K562 (cell line): ENCODE results near the gene TSSK1B. TPM values are rescaled to one million over a fixed set of nuclear protein-coding genes. Genes with fewer than 3 reads are reported as not detected.

Experiments used
- ATAC-seq: fragments of 200-7000 bp; cut with Tn5 transposase; 3 replicates; pipeline ENCODE4 v1.9.1; 2020; ENCODE audit warnings: moderate library complexity
- BruUV-seq: library from RNA; stranded (reverse); fragments of 400-500 nt; replicated peaks from 2 replicates; lab custom pipeline; 2021; lab: Mats Ljungman, UMichigan
- CTCF ChIA-PET: fragments of 300-600 bp; formaldehyde crosslinking; extraction: SDS; loops from one replicate; lab custom pipeline; 2021; ENCODE audit warnings: low intra/inter-chr PET ratio; lab: Yijun Ruan, JAX
- POLR2A ChIA-PET: fragments of 300-600, 350-650 bp; sonication (Branson Sonifier 250); formaldehyde crosslinking; extraction: SDS; loops from one replicate; lab custom pipeline; 2021; ENCODE audit warnings: antibody characterized with exemption, inconsistent platforms; lab: Yijun Ruan, JAX
- DNase-seq, 4 experiments: peaks; one replicate each; pipeline versions ENCODE4 v3.0.0 to v3.0.0-alpha.2; 2011 to 2018; ENCODE audit warnings: low spot score in 3 of 4, mixed read lengths in 3 of 4; ENCODE audit errors: extremely low read depth in 1 of 4
- FAIRE-seq: peaks from 2 replicates; lab custom pipeline; 2011; peaks lifted over from hg19 to GRCh38; lab: Jason Lieb, UNC
- H2AFZ ChIP-seq: 2 replicates; pipeline ENCODE4 v1.6.0; 2011; ENCODE audit warnings: low read depth, low read length, control low read depth, inconsistent platforms
- H3K27ac ChIP-seq: fragments of 200-600 bp; 3 replicates; pipeline ENCODE4 v1.8.0; 2011; ENCODE audit warnings: low read depth, mild to moderate bottlenecking, control low read depth, inconsistent platforms, low read length, moderate library complexity, mixed read lengths; ENCODE audit errors: extremely low read depth
- H3K27me3 ChIP-seq, 2 experiments: fragments of 300-600 bp in 1 of 2; 2 replicates in 1 of 2; 3 replicates in 1 of 2; pipeline versions ENCODE4 v1.6.0 to v1.8.0; 2011; ENCODE audit warnings: inconsistent platforms in 2 of 2, low read length in 2 of 2, mild to moderate bottlenecking in 1 of 2, mixed read lengths in 1 of 2, moderate library complexity in 1 of 2; ENCODE audit not compliant: control insufficient read depth in 2 of 2, insufficient read depth in 2 of 2
- H3K36me3 ChIP-seq: fragments of 300-600 bp; 3 replicates; pipeline ENCODE4 v1.8.0; 2011; ENCODE audit warnings: mild to moderate bottlenecking, low read length, inconsistent platforms; ENCODE audit not compliant: control insufficient read depth, insufficient read depth
- H3K4me1 ChIP-seq, 2 experiments: fragments of 200-600 bp in 1 of 2; replicated peaks in 1 of 2; 2 replicates in 1 of 2; 3 replicates in 1 of 2; pipeline versions ENCODE4 v1.5.1 to v1.8.0; 2011; ENCODE audit warnings: inconsistent platforms in 2 of 2, low read length in 2 of 2, mild to moderate bottlenecking in 1 of 2, mixed read lengths in 1 of 2, moderate library complexity in 1 of 2; ENCODE audit not compliant: control insufficient read depth in 2 of 2, insufficient read depth in 2 of 2
- H3K4me2 ChIP-seq: 2 replicates; pipeline ENCODE4 v1.6.1; 2011; ENCODE audit warnings: low read length, control low read depth, inconsistent platforms, mixed read lengths; ENCODE audit not compliant: insufficient read depth
- H3K4me3 ChIP-seq: fragments of 200-600 bp; sonication (generic), shearing (Covaris generic); 2 replicates; pipeline ENCODE4 v1.5.1; 2016; ENCODE audit warnings: control low read depth, inconsistent platforms
- H3K79me2 ChIP-seq: fragments of 200-600 bp; 3 replicates; pipeline ENCODE4 v1.8.0; 2011; ENCODE audit warnings: low read length, inconsistent platforms; ENCODE audit not compliant: control insufficient read depth, insufficient read depth
- H3K9ac ChIP-seq, 2 experiments: 2 replicates each; pipeline versions ENCODE4 v1.6.0 to v1.6.1; 2011; ENCODE audit warnings: low read depth in 2 of 2, low read length in 2 of 2, control low read depth in 1 of 2, inconsistent platforms in 1 of 2, mild to moderate bottlenecking in 1 of 2, mixed read lengths in 1 of 2; ENCODE audit not compliant: insufficient read depth in 1 of 2
- H3K9me1 ChIP-seq: one replicate; pipeline ENCODE4 v1.6.0; 2011; ENCODE audit warnings: inconsistent platforms, mild to moderate bottlenecking, low read length, moderate library complexity; ENCODE audit not compliant: control insufficient read depth, insufficient read depth
- H3K9me3 ChIP-seq: replicated peaks from 2 replicates; pipeline ENCODE4 v1.5.1; 2011; ENCODE audit warnings: low read depth, low read length, inconsistent platforms; ENCODE audit not compliant: control insufficient read depth, insufficient read depth
- H4K20me1 ChIP-seq: replicated peaks from 2 replicates; pipeline ENCODE4 v1.6.1; 2011; ENCODE audit warnings: low read length, inconsistent platforms, mixed read lengths; ENCODE audit not compliant: control insufficient read depth, insufficient read depth
- EZH2 ChIP-seq: IDR thresholded peaks from 2 replicates; pipeline ENCODE4 v1.6.1; 2012; ENCODE audit warnings: low read depth, mild to moderate bottlenecking, inconsistent platforms, low read length, borderline replicate concordance
- HDAC8 ChIP-seq: fragments of 450-650 bp; IDR thresholded peaks from 2 replicates; pipeline ENCODE4 v1.6.1; 2016; ENCODE audit warnings: mild to moderate bottlenecking, missing genetic modification characterization, moderate library complexity, missing compliant biosample characterization
- NCOA6 ChIP-seq: fragments of 450-650 bp; IDR thresholded peaks from 2 replicates; pipeline ENCODE4 v1.6.1; 2017; ENCODE audit warnings: mild to moderate bottlenecking
- SETDB1 ChIP-seq: IDR thresholded peaks from one replicate; pipeline ENCODE4 v1.6.1; 2012; ENCODE audit warnings: low read length, control low read depth, inconsistent platforms
- TARDBP ChIP-seq: fragments of 450-650 bp; IDR thresholded peaks from 2 replicates; pipeline ENCODE4 v1.6.1; 2016
- WGBS: fragments of 100-300 bp; shearing (Covaris generic); methylation state at CpG from one replicate; pipeline ENCODE4 v1.1.6; 2016; ENCODE audit warnings: low coverage, mixed read lengths; ENCODE audit not compliant: insufficient coverage; ENCODE audit errors: missing lambda C conversion rate; 5-methylcytosine and 5-hydroxymethylcytosine counted together
- in situ Hi-C: fragments of 300-500 bp; cut with MboI; formaldehyde crosslinking; loops from 4 replicates; pipeline ENCODE4 v1.15.0; 2018; ENCODE audit warnings: inconsistent platforms, mixed read lengths
- intact Hi-C: fragments of 100-400 bp; cut with micrococcal nuclease; formaldehyde crosslinking; loops from 2 replicates; pipeline ENCODE4 v1.14.2; 2022
- polyA plus RNA-seq, 8 experiments: library from polyadenylated mRNA; depleted of rRNA in 4 of 8; stranded (reverse) in 5 of 8; unstranded in 3 of 8; fragments of >200 nt; fragmentation: Nextera tagmentation in 2 of 8; fragmentation: Illumina TruSeq in 1 of 8; extraction: Ambion mirVana in 2 of 8; extraction: Trizol in 1 of 8; gene quantifications; 2 replicates each; pipeline versions ENCODE4 v1.2.1 to v1.2.3, GENCODE V29; 2011 to 2014; ENCODE audit warnings: inconsistent platforms in 1 of 8, missing spikeins in 1 of 8
- total RNA-seq, 7 experiments: library from RNA; depleted of rRNA in 6 of 7; stranded (reverse); fragments of >200 nt in 6 of 7; fragmentation: Illumina TruSeq in 2 of 7; extraction: Trizol in 2 of 7; gene quantifications; 2 replicates each; pipeline versions ENCODE4 v1.2.1 to v1.2.3, GENCODE V29; 2011 to 2021; ENCODE audit warnings: low replicate concordance in 1 of 7
- TF ChIP-seq, protein P1 (sequence below): fragments of 450-650 bp; IDR thresholded peaks from 2 replicates; pipeline ENCODE4 v1.6.1; 2017; ENCODE audit warnings: antibody characterized with exemption, mild to moderate bottlenecking
- TF ChIP-seq, protein P2 (sequence below), 3 experiments: IDR thresholded peaks in 2 of 3; conservative IDR thresholded peaks in 1 of 3; 2 replicates each; pipeline ENCODE4 v1.5.1; 2011 to 2012; ENCODE audit warnings: low read length in 3 of 3, mild to moderate bottlenecking in 3 of 3, control low read depth in 2 of 3, improper control_type of control experiment in 1 of 3, inconsistent platforms in 1 of 3, low read depth in 1 of 3, mixed read lengths in 1 of 3, moderate library complexity in 1 of 3; ENCODE audit not compliant: insufficient read depth in 2 of 3
- TF ChIP-seq, protein P3 (sequence below): fragments of 200-800 bp; sonication (Bioruptor generic); IDR thresholded peaks from 2 replicates; pipeline ENCODE4 v1.6.1; 2016; ENCODE audit warnings: missing genetic modification characterization, missing compliant biosample characterization

Gene TSSK1B
- total and polyA plus RNA-seq, 9 of the 15 experiments (the other 6 are each of a cell fraction or from before 2014, with no cell fraction given), result not detected

DNA sequence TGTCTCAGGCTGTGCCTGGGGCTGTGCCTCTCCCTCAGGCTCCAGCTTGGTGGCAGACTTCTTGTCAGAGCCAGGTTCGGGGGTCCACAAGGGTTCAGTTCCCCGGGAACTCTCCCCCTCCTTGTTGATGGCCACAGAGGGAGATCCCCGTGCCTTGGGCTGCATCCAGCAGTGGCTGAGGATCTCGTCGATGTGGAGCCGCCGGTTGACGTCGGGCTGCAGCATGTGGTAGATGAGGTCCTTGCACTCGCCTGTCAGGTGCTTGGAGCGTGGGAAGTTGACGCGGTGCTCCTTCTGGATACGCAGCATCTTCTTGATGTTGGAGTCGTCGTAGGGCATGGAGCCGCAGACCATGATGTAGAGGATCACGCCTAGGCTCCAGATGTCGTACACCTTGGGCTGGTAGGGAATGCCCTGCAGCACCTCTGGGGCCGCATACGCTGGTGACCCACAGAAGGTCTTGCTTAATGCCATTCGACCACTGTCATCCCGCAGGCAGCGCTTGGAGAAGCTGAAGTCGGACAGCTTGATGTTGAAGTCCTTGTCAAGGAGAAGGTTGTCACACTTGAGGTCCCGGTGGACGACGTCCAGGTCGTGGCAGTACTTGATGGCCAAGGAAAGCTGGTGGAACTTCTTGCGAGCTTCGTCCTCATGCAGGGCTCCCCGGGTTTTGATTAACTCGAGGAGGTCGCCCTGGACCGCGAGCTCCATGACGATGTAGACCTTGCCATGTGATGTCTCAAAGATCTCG, 752 bp downstream of the TSSK1B start:
- CTCF ChIA-PET, result no interaction called here

More for the DNA sequence above, 752 bp downstream of the TSSK1B start:
- DNase-seq (no peak), ATAC-seq (no peak; the same call in 1 of the 3 replicates), FAIRE-seq (no peak)
- H3K9ac ChIP-seq, result no peak overlapping the region
- no peak overlapping the region for H3K27ac ChIP-seq
- H2AFZ ChIP-seq, result no peak overlapping the region
- no peak overlapping the region for H3K4me3 ChIP-seq
- H3K36me3 ChIP-seq, result no peaks in the 10 kb centered on the region
- no peaks in the 10 kb centered on the region for H3K9me3 ChIP-seq
- no peak for TF ChIP-seq TARDBP
- TF ChIP-seq SETDB1, result no peak
- no peak for TF ChIP-seq EZH2
- TF ChIP-seq, protein P1, sequence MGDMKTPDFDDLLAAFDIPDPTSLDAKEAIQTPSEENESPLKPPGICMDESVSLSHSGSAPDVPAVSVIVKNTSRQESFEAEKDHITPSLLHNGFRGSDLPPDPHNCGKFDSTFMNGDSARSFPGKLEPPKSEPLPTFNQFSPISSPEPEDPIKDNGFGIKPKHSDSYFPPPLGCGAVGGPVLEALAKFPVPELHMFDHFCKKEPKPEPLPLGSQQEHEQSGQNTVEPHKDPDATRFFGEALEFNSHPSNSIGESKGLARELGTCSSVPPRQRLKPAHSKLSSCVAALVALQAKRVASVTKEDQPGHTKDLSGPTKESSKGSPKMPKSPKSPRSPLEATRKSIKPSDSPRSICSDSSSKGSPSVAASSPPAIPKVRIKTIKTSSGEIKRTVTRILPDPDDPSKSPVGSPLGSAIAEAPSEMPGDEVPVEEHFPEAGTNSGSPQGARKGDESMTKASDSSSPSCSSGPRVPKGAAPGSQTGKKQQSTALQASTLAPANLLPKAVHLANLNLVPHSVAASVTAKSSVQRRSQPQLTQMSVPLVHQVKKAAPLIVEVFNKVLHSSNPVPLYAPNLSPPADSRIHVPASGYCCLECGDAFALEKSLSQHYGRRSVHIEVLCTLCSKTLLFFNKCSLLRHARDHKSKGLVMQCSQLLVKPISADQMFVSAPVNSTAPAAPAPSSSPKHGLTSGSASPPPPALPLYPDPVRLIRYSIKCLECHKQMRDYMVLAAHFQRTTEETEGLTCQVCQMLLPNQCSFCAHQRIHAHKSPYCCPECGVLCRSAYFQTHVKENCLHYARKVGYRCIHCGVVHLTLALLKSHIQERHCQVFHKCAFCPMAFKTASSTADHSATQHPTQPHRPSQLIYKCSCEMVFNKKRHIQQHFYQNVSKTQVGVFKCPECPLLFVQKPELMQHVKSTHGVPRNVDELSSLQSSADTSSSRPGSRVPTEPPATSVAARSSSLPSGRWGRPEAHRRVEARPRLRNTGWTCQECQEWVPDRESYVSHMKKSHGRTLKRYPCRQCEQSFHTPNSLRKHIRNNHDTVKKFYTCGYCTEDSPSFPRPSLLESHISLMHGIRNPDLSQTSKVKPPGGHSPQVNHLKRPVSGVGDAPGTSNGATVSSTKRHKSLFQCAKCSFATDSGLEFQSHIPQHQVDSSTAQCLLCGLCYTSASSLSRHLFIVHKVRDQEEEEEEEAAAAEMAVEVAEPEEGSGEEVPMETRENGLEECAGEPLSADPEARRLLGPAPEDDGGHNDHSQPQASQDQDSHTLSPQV, result no peak
- TF ChIP-seq, protein P2, sequence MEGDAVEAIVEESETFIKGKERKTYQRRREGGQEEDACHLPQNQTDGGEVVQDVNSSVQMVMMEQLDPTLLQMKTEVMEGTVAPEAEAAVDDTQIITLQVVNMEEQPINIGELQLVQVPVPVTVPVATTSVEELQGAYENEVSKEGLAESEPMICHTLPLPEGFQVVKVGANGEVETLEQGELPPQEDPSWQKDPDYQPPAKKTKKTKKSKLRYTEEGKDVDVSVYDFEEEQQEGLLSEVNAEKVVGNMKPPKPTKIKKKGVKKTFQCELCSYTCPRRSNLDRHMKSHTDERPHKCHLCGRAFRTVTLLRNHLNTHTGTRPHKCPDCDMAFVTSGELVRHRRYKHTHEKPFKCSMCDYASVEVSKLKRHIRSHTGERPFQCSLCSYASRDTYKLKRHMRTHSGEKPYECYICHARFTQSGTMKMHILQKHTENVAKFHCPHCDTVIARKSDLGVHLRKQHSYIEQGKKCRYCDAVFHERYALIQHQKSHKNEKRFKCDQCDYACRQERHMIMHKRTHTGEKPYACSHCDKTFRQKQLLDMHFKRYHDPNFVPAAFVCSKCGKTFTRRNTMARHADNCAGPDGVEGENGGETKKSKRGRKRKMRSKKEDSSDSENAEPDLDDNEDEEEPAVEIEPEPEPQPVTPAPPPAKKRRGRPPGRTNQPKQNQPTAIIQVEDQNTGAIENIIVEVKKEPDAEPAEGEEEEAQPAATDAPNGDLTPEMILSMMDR (IDR thresholded peaks at IDR 0.05 in 2 of 3, conservative IDR thresholded peaks at IDR 0.05 in 1 of 3; ENCODE audit: insufficient read depth in 2 of 3, low read depth in 1 of 3, low read length in 3 of 3), result no peak
- no peak for TF ChIP-seq HDAC8 (tag)
- TF ChIP-seq NCOA6, result no peak
- TF ChIP-seq, protein P3, sequence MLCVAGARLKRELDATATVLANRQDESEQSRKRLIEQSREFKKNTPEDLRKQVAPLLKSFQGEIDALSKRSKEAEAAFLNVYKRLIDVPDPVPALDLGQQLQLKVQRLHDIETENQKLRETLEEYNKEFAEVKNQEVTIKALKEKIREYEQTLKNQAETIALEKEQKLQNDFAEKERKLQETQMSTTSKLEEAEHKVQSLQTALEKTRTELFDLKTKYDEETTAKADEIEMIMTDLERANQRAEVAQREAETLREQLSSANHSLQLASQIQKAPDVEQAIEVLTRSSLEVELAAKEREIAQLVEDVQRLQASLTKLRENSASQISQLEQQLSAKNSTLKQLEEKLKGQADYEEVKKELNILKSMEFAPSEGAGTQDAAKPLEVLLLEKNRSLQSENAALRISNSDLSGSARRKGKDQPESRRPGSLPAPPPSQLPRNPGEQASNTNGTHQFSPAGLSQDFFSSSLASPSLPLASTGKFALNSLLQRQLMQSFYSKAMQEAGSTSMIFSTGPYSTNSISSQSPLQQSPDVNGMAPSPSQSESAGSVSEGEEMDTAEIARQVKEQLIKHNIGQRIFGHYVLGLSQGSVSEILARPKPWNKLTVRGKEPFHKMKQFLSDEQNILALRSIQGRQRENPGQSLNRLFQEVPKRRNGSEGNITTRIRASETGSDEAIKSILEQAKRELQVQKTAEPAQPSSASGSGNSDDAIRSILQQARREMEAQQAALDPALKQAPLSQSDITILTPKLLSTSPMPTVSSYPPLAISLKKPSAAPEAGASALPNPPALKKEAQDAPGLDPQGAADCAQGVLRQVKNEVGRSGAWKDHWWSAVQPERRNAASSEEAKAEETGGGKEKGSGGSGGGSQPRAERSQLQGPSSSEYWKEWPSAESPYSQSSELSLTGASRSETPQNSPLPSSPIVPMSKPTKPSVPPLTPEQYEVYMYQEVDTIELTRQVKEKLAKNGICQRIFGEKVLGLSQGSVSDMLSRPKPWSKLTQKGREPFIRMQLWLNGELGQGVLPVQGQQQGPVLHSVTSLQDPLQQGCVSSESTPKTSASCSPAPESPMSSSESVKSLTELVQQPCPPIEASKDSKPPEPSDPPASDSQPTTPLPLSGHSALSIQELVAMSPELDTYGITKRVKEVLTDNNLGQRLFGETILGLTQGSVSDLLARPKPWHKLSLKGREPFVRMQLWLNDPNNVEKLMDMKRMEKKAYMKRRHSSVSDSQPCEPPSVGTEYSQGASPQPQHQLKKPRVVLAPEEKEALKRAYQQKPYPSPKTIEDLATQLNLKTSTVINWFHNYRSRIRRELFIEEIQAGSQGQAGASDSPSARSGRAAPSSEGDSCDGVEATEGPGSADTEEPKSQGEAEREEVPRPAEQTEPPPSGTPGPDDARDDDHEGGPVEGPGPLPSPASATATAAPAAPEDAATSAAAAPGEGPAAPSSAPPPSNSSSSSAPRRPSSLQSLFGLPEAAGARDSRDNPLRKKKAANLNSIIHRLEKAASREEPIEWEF (CRISPR knock-in tag), result no peak
- no TSS peak for BruUV-seq
- 1% methylated on average over 37 of the region's 38 CpGs for WGBS
- H3K27me3 ChIP-seq, result peaks cover 18 to 32% of the 10 kb centered on the region in 2 experiments
- no peaks in the 10 kb centered on the region for H3K79me2 ChIP-seq
- no peaks in the 10 kb centered on the region for H3K9me1 ChIP-seq
- POLR2A ChIA-PET, result no interaction called here
- in situ Hi-C loops (no loop called here), intact Hi-C loops (no loop called here)
- no peaks in the 10 kb centered on the region for H4K20me1 ChIP-seq
- H3K4me1 ChIP-seq, result peaks cover 0 to 3% of the 10 kb centered on the region in 2 experiments; a peak in 1 of 5 replicates
- no peak overlapping the region for H3K4me2 ChIP-seq
